Heart left ventricle (tissue), 16 donors: Measurements from ENCODE around the gene ZAP70. TPM values are rescaled to one million over a fixed set of nuclear protein-coding genes. Genes with fewer than 3 reads are reported as not detected.

Experiments
- ATAC-seq, 4 donors: fragments of 200-7000 bp; cut with Tn5 transposase; one replicate each; pipeline ENCODE4 v1.9.1; 2020 to 2022; ENCODE audit warnings: moderate library complexity in 4 of 4, mild to moderate bottlenecking in 3 of 4, moderate number of reproducible peaks in 1 of 4
- DNase-seq, 5 donors: peaks; one replicate each; pipeline ENCODE4 v3.0.0-alpha.2; 2020
- H3K27ac ChIP-seq, 12 donors: fragments of 200-600 bp; sonication (generic) in 4 of 12; one replicate each; pipeline versions ENCODE4 v1.5.0 to v1.8.0; 2016 to 2022; ENCODE audit warnings: mild to moderate bottlenecking in 2 of 12
- H3K27me3 ChIP-seq, 9 donors: fragments of 200-600 bp; sonication (generic) in 2 of 9; one replicate each; pipeline versions ENCODE4 v1.5.1 to v1.8.0; 2016 to 2022; ENCODE audit warnings: mild to moderate bottlenecking in 3 of 9
- H3K36me3 ChIP-seq, 9 donors: fragments of 200-600 bp; sonication (generic) in 2 of 9; one replicate each; pipeline versions ENCODE4 v1.5.0 to v1.8.0; 2018 to 2022; ENCODE audit warnings: mild to moderate bottlenecking in 2 of 9
- H3K4me1 ChIP-seq, 12 donors: fragments of 200-600 bp; sonication (generic) in 4 of 12; one replicate each; pipeline versions ENCODE4 v1.5.0 to v1.8.0; 2016 to 2022; ENCODE audit warnings: mild to moderate bottlenecking in 3 of 12
- H3K4me3 ChIP-seq, 12 donors: fragments of 200-600 bp; sonication (generic) in 4 of 12; one replicate each; pipeline versions ENCODE4 v1.5.0 to v1.8.0; 2017 to 2022; ENCODE audit warnings: mild to moderate bottlenecking in 9 of 12, moderate library complexity in 4 of 12
- H3K9me3 ChIP-seq, 12 donors: fragments of 200-600 bp; sonication (generic) in 4 of 12; one replicate each; pipeline versions ENCODE4 v1.5.0 to v1.8.0; 2016 to 2022; ENCODE audit warnings: mild to moderate bottlenecking in 1 of 12
- POLR2A ChIP-seq, 2 donors: fragments of 450-650 bp; IDR thresholded peaks; one replicate each; pipeline ENCODE4 v1.6.1; 2017; ENCODE audit warnings: antibody characterized with exemption in 2 of 2, mild to moderate bottlenecking in 2 of 2, moderate library complexity in 2 of 2
- WGBS, 4 donors: extraction: QIAGEN DNeasy Blood & Tissue Kit in 2 of 4; methylation state at CpG; one replicate each; pipeline versions ENCODE4 v1.1.5 to v1.1.7; 2013 to 2018; 5-methylcytosine and 5-hydroxymethylcytosine counted together
- intact Hi-C, 10 donors: fragments of 100-400 bp; cut with DNase I; formaldehyde crosslinking; loops; one replicate each; pipeline versions ENCODE4 v1.11.1 to v1.14.2; 2022
- polyA plus RNA-seq, 2 donors: library from polyadenylated mRNA; stranded (reverse); fragments of 200-250 nt; gene quantifications; one replicate each; pipeline ENCODE4 v1.2.3, GENCODE V29; 2013
- total RNA-seq, 9 donors: library from RNA; depleted of rRNA in 2 of 9; stranded (reverse); fragments of >200 nt in 2 of 9; fragmentation: NEBNext Ultra II Directional in 3 of 9; extraction: Animal tissue kit (Norgen Biotek cat#: 25700) in 3 of 9; gene quantifications; one replicate each; pipeline versions ENCODE4 v1.1.0 to v1.2.4, GENCODE V29; 2016 to 2023
- TF ChIP-seq, protein P1 (sequence below), 12 donors: fragments of 200-600 bp; sonication (generic) in 4 of 12; IDR thresholded peaks; one replicate each; pipeline versions ENCODE4 v1.5.0 to v1.8.0; 2018 to 2022; ENCODE audit warnings: antibody characterized with exemption in 12 of 12, mild to moderate bottlenecking in 5 of 12
- donor health status: ischemic (EF 13 %, LVEDD 7.1; RV severe dilation, severe dysfunction).
- donor health status: healthy with polysubstance abuse.
- donor health status: DM: no; HTN: yes; CAD: no.
- donor health status: DM: no; HTN: no; CAD: no.
- donor health status: ischemic (EF 25% LVEDD 6.9; RV normal size, moderate dysfunction).
- donor health status: ischemic (EF 25% LVEDD 5.7; RV mildly dilated, moderate dysfunction).
- donor health status: healthy.
- donor health status: DM: yes; HTN: yes; CAD: no.
- donor health status: ischemic (EF 35%, LVEDD 5.7; RV mildly dilated, moderate dysfunction).
- donor health status: nonischemic (EF 11% LVEDD 7.7; RV severe dilation, severe dysfunction).
- donor health status: DM: yes; HTN: yes; CAD: no.
- donor health status: PGD.
- donor health status: ischemic (EF 29% LVEDD 5.4; RV normal size, mild dysfunction).
- donor health status: nonischemic (EF 23%, LVEDD 6.1; RV moderate dilation, normal function).

The ZAP70 gene
- total and polyA plus RNA-seq, 11 donors: 0.16 to 13.5 (median 0.70) TPM; not detected in 1

DNA sequence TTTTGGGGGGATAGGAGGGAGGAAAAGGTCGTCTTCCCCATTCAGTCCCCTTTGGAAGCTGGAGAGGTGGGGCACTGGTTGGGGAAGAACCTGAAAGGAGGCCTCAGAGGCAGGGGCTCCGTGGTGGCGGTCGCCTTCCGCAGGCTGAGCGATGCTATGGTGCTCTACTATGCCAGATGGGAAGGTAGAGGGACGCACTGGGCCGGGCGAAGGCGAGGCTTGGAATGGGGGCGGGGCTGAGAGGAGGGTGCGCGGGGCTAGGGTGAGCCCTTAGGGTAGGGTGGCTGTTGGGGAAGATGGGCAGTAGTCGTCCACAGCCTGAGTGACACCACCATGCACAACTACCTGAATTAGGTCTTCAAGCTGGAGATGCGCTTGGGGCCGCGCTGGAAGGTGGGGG, 11.1 kb downstream of the ZAP70 start:
- no peaks in the 10 kb centered on the region for H3K36me3 ChIP-seq
- peaks cover 0 to 35% (median 24%) of the 10 kb centered on the region in 12 donors for H3K4me1 ChIP-seq
- DNase-seq (no peak), ATAC-seq (no peak)
- no peak overlapping the region for H3K4me3 ChIP-seq
- H3K27ac ChIP-seq: no peak overlapping the region
- intact Hi-C loops: no loop called here
- no peaks in the 10 kb centered on the region for H3K27me3 ChIP-seq
- TF ChIP-seq, protein P1, sequence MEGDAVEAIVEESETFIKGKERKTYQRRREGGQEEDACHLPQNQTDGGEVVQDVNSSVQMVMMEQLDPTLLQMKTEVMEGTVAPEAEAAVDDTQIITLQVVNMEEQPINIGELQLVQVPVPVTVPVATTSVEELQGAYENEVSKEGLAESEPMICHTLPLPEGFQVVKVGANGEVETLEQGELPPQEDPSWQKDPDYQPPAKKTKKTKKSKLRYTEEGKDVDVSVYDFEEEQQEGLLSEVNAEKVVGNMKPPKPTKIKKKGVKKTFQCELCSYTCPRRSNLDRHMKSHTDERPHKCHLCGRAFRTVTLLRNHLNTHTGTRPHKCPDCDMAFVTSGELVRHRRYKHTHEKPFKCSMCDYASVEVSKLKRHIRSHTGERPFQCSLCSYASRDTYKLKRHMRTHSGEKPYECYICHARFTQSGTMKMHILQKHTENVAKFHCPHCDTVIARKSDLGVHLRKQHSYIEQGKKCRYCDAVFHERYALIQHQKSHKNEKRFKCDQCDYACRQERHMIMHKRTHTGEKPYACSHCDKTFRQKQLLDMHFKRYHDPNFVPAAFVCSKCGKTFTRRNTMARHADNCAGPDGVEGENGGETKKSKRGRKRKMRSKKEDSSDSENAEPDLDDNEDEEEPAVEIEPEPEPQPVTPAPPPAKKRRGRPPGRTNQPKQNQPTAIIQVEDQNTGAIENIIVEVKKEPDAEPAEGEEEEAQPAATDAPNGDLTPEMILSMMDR (IDR thresholded peaks at IDR 0.05): no peak
- TF ChIP-seq POLR2A (IDR thresholded peaks at IDR 0.05): no peak
- H3K9me3 ChIP-seq: peaks cover 0 to 5% (median 0%) of the 10 kb centered on the region in 12 donors
- WGBS, 4 donors: 83 to 89% (median 87%) methylated on average over 17 of the region's 17 CpGs

DNA sequence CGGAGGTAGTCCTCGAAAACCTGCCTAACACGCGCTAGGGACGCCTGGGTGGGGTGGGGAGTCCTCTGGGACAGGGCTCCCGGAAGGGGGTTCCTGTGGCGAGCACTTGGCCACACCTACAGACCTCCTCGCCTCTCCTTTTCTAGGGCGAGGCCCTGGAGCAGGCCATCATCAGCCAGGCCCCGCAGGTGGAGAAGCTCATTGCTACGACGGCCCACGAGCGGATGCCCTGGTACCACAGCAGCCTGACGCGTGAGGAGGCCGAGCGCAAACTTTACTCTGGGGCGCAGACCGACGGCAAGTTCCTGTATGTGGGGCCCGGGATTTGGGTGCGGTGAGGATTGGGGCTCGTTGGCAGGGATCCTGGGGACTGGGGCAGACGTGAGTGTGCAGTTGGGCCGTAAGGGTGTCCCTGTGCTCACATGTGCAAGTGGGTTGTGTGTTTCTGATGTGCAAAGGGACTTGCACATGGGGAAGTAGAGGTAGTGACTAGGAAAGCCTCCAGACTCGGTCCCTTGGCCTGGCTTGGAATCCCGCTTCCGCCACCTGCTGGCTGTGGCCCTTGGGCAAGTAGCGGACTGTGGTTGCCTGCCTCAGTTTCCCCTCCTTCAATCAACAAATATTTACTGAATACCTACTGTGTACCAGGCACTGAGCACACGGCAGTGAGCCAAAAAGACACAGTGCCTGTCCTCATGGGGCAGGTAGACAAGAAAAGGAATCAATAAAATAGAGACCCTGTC, 11.7 kb downstream of the ZAP70 start:
- Histone ChIP-seq H3K9me3 (peaks cover 0 to 12% (median 3%) of the 10 kb centered on the region in 12 donors), H3K27ac (peak overlapping the region in 8 of 12 donors; percentile 2 to 88 (median 70)), H3K4me3 (no peak overlapping the region), H3K27me3 (no peaks in the 10 kb centered on the region), H3K36me3 (no peaks in the 10 kb centered on the region), H3K4me1 (peaks cover 0 to 35% (median 24%) of the 10 kb centered on the region in 12 donors)
- intact Hi-C loops: no loop called here
- WGBS, 4 donors: 92 to 96% (median 94%) methylated on average over 17 to 31 of the region's 31 CpGs
- peak in 1 of 5 donors; percentile 18 for DNase-seq
- TF ChIP-seq POLR2A (IDR thresholded peaks at IDR 0.05): no peak
- TF ChIP-seq, protein P1 (IDR thresholded peaks at IDR 0.05): no peak
- no peak for ATAC-seq

DNA sequence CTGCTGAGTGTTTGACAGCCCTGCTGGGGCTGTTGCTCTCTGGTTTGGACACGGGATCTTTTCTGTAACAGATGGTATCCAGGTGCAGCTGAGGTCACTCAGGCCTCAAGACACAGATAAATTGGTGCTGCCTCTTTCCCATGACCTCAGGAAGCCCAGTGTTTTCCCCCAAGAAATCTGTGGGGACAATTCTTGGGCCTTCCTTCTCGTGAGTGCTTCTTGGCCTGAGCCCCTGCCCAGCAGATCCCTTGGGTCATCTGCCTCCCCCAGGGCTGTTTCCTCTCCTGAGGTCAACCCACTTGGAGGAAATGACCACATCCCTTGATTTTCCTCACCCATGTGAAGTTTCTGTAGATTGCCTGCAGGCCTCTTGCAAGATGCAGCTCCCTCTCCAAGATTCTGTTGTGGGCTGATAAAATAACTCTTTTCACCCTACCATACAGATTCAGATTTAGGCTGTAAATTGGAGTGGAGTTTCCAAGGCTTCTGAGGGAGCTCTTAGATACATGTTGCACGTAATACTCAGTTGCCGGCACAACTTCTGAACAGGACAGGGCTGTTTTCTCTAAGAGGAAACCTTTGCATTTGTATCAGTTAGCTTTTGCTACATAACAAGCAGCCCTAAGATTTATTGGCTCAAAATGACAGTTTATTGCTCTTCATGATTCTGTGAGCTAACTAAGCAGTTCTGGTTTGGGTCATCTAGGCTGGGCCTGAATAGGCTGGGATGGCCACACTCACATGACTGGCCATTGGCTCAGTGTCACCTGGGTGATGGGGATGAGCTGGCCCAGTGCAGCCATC, 13.1 kb downstream of the ZAP70 start:
- peaks cover 0 to 18% (median 8%) of the 10 kb centered on the region in 12 donors for H3K9me3 ChIP-seq
- 33 to 74% (median 48%) methylated on average over 4 of the region's 4 CpGs for WGBS, 4 donors
- H3K4me1 ChIP-seq: peaks cover 0 to 35% (median 24%) of the 10 kb centered on the region in 12 donors
- intact Hi-C loops: no loop called here
- H3K36me3 ChIP-seq: no peaks in the 10 kb centered on the region
- ATAC-seq: peak; percentile 56 to 88 (median 66)
- TF ChIP-seq POLR2A (IDR thresholded peaks at IDR 0.05): no peak
- TF ChIP-seq, protein P1 (IDR thresholded peaks at IDR 0.05): no peak
- H3K27ac ChIP-seq: peak overlapping the region in 10 of 12 donors; percentile 2 to 88 (median 61)
- H3K27me3 ChIP-seq: no peaks in the 10 kb centered on the region
- no peak overlapping the region for H3K4me3 ChIP-seq
- DNase-seq: peak in 4 of 5 donors; percentile 60 to 75 (median 72)

DNA sequence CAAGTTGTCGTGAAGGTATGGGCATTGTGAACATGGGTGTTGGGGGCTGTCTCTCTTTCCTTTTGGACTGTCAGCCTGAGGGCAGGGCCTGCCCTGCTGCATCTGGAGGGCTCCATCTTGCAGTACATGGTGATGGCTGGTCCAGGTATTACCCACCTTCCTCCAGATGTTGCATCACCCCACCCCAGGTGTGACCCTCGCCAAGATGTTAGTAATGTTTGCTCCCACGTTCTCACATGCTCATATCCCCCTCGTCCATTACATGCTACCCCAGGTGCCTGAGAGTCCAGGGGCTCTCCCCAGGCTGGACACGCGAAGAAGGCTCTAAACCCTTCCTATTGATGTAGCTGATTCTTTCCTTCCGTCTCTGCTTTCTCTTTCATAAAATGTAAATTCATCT, 13.9 kb downstream of the ZAP70 start:
- Histone ChIP-seq H3K27ac (peak overlapping the region in 7 of 12 donors; percentile 54 to 88 (median 77)), H3K4me1 (peaks cover 0 to 35% (median 24%) of the 10 kb centered on the region in 12 donors), H3K27me3 (no peaks in the 10 kb centered on the region), H3K4me3 (no peak overlapping the region), H3K36me3 (no peaks in the 10 kb centered on the region), H3K9me3 (peaks cover 0 to 18% (median 8%) of the 10 kb centered on the region in 12 donors)
- DNase-seq (peak in 1 of 5 donors; percentile 25), ATAC-seq (no peak)
- intact Hi-C loops: no loop called here
- WGBS, 4 donors: 93 to 95% (median 95%) methylated on average over 7 of the region's 7 CpGs
- TF ChIP-seq POLR2A (IDR thresholded peaks at IDR 0.05): no peak
- TF ChIP-seq, protein P1 (IDR thresholded peaks at IDR 0.05): no peak
